Activated CD4-positive, alpha-beta memory T cell treated with anti-CD3 and anti-CD28 coated beads for 36 hours (primary cell): Measurements from ENCODE around the gene YWHAQ. TPM values are rescaled to one million over a fixed set of nuclear protein-coding genes. Genes with fewer than 3 reads are reported as not detected.

Experiments
- CTCF ChIA-PET: fragments of 350-600 bp; sonication (Branson Sonifier 250); formaldehyde crosslinking; loops from one replicate; lab custom pipeline; 2021; ENCODE audit warnings: antibody characterized with exemption, inconsistent platforms; lab: Charles Lee
- POLR2A ChIA-PET: fragments of 350-600 bp; sonication (Branson Sonifier 250); formaldehyde crosslinking; loops from one replicate; lab custom pipeline; 2021; ENCODE audit warnings: antibody characterized with exemption; lab: Charles Lee
- DNase-seq: peaks from one replicate; pipeline ENCODE4 v3.0.0-alpha.2; 2020
- H3K27ac Mint-ChIP-seq: one replicate; pipeline ENCODE4 v1.8.0; 2021; ENCODE audit warnings: mixed read lengths
- H3K27me3 Mint-ChIP-seq: one replicate; pipeline ENCODE4 v1.8.0; 2021; ENCODE audit warnings: mixed read lengths
- H3K36me3 Mint-ChIP-seq: one replicate; pipeline ENCODE4 v1.8.0; 2021; ENCODE audit warnings: mixed read lengths
- H3K4me1 Mint-ChIP-seq: one replicate; pipeline ENCODE4 v1.8.0; 2021; ENCODE audit warnings: low read depth, mixed read lengths
- H3K4me3 Mint-ChIP-seq: one replicate; pipeline ENCODE4 v1.8.0; 2021; ENCODE audit warnings: mild to moderate bottlenecking, mixed read lengths
- H3K9me3 Mint-ChIP-seq: one replicate; pipeline ENCODE4 v1.8.0; 2021; ENCODE audit warnings: mixed read lengths
- intact Hi-C: fragments of 100-400 bp; cut with micrococcal nuclease; formaldehyde crosslinking; loops from one replicate; pipeline ENCODE4 v1.15.1; 2023
- total RNA-seq, 2 experiments: library from RNA; stranded (reverse); gene quantifications; one replicate each; pipeline ENCODE4 v1.2.3, GENCODE V29; 2021

The YWHAQ gene
- total RNA-seq, 2 experiments from 2014 or later = 495 to 541 TPM

DNA sequence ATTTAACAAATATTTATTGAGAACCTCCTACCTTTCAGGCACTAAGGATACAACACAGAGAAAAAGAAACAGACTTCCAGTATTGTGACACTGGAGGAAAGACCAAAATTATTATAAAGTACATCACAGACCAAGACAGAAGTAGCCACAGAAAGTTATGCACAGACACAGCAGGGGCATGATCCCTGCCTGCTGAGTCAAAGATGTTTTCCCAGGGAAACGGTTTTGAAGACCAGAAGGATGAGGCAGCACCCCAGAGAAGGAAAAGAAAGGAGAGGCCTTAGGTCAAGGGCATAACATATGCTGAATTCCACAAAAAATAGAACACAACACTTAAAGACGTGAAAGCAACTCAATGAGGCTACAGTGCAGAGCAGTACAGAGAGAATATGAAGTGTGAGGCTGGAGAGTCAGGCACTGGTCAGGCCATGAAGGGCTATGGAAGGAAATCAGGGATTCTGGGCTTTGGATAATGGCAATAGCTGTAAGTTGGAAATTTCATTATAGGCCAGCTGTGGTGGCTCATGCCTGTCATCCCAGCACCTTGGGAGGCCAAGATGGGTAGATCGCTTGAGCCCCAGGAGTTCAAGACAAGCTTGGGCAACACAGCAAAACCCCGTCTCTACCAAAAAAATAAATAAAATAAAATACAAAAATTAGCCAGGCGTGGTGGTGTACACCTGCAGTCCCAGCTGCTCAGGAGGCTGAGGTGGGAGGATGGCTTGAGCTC is 83.4 kb downstream of the YWHAQ start:
- Mint-ChIP-seq H3K27ac (no peak overlapping the region), H3K36me3 (peaks cover 6% of the 10 kb centered on the region), H3K27me3 (no peaks in the 10 kb centered on the region), H3K4me1 (peaks cover 65% of the 10 kb centered on the region), H3K9me3 (no peaks in the 10 kb centered on the region), H3K4me3 (no peak overlapping the region)
- ChIA-PET POLR2A (no interaction called here), CTCF (interaction anchor here (0.6 to 0.9 kb wide), 2 partner anchors 11 to 108 kb away, joined by 3 read pairs; no protein-coding TSS in a partner anchor)
- intact Hi-C loops = no loop called here
- DNase-seq = no peak

DNA sequence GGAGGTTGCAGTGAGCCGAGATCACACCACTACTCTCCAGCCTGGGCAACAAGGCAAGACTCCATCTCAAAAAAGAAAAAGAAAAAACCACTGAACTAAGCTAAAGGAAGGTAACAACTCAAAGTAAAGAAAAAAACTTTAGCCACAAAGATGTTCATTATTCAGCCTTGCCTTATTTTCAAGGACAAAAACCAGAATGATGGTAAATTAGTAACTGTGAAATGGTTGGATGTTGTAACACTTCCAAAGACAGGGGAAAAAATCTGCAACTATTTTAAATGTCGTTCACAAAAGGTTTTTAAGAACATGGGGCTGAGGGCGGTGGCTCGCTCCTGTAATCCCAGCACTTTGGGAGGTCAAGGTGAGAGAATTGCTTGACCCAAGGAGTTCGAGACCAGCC is 85.3 kb downstream of the YWHAQ start:
- ChIA-PET POLR2A (interaction anchor here (0.9 kb wide), 1 partner anchor 10 kb away, joined by 3 read pairs; the partner anchor contains the start of gene ADAM17), CTCF (no interaction called here)
- Mint-ChIP-seq H3K36me3 (peaks cover 8% of the 10 kb centered on the region), H3K9me3 (no peaks in the 10 kb centered on the region), H3K27me3 (no peaks in the 10 kb centered on the region), H3K27ac (no peak overlapping the region), H3K4me3 (no peak overlapping the region), H3K4me1 (peaks cover 51% of the 10 kb centered on the region)
- no peak for DNase-seq
- intact Hi-C loops = no loop called here

DNA sequence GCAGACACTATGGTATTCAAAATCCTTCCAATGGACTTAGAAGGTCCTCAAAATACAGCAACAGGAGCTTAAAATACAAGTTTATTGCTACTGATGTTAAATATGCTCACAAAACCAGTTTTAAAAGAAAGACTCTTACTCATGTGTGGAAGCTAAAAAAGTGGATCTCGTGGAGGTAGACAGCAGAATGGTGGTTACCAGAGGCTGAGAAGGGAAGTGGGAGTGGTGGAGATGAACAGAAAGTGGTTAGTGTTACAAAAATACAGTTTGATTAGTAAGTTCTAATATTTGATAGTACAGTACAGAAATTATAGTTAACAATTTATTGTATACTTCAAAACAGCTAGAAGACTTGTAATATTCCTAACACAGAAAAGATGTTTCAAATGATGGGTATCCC is 87.2 kb downstream of the YWHAQ start:
- H3K4me1 Mint-ChIP-seq = peaks cover 45% of the 10 kb centered on the region
- peak overlapping the region; percentile 39 for H3K27ac Mint-ChIP-seq
- H3K4me3 Mint-ChIP-seq = no peak overlapping the region
- ChIA-PET CTCF (interaction anchor here (1.0 kb wide), 1 partner anchor 12 kb away, joined by 3 read pairs; the partner anchor contains the start of gene ADAM17), POLR2A (no interaction called here)
- peaks cover 8% of the 10 kb centered on the region for H3K36me3 Mint-ChIP-seq
- DNase-seq = no peak
- intact Hi-C loops = no loop called here
- no peaks in the 10 kb centered on the region for H3K27me3 Mint-ChIP-seq
- H3K9me3 Mint-ChIP-seq = no peaks in the 10 kb centered on the region

DNA sequence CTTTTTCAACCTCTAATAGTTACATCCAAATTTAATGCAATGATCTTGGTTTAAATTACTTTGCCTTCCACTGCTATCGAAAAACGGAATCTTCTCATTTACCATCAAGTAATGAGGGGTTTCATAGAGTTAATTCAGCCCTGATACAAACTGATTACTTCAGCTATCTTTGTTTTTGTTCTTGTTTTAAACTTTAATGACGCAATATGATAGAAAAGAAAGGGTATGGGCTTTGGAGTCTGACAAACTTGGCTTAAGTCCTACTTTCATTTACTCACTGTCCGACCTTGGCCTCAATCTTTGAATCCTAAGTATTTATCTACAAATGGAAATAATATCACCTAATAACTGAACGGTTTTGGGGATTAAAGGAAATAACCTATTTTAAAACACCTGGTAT is 91.3 kb downstream of the YWHAQ start:
- POLR2A ChIA-PET = interaction anchor here (1.3 kb wide), 1 partner anchor 9 kb away, joined by 3 read pairs; no protein-coding TSS in a partner anchor

DNA sequence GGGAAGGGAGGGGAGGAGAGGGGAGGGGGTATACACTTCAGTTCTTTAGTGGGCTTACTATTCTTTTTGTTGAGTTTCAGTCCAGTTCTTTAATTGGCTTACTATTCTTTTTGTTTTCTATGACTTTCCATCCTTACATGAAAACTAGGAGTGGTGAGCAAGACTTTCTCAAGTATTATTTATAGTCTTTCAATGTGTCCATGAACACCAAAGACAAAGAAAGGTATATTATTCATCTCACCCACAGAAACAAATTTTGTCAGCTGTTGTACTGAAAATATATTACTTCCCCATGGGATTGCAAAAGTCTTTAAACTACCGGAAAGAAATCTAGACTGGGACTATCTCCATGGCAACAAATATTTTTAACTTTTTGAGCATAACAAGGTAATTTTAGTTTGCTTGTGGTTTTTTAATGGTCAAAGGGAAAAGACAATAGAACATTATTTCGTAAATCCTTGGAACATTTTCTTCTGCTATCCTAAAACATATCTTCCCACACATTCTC is 92.7 kb downstream of the YWHAQ start:
- no peak for DNase-seq
- Mint-ChIP-seq H3K27ac (no peak overlapping the region), H3K4me3 (no peak overlapping the region), H3K36me3 (peaks cover 16% of the 10 kb centered on the region), H3K4me1 (peaks cover 17% of the 10 kb centered on the region), H3K27me3 (no peaks in the 10 kb centered on the region), H3K9me3 (no peaks in the 10 kb centered on the region)
- POLR2A ChIA-PET = no interaction called here
- intact Hi-C loops = no loop called here
- CTCF ChIA-PET = no interaction called here

More for the DNA sequence above, 91.3 kb downstream of the YWHAQ start:
- CTCF ChIA-PET = no interaction called here
- Mint-ChIP-seq H3K27ac (no peak overlapping the region), H3K36me3 (peaks cover 15% of the 10 kb centered on the region), H3K4me1 (peaks cover 28% of the 10 kb centered on the region), H3K4me3 (no peak overlapping the region), H3K27me3 (no peaks in the 10 kb centered on the region), H3K9me3 (no peaks in the 10 kb centered on the region)
- DNase-seq = no peak
- intact Hi-C loops = no loop called here

DNA sequence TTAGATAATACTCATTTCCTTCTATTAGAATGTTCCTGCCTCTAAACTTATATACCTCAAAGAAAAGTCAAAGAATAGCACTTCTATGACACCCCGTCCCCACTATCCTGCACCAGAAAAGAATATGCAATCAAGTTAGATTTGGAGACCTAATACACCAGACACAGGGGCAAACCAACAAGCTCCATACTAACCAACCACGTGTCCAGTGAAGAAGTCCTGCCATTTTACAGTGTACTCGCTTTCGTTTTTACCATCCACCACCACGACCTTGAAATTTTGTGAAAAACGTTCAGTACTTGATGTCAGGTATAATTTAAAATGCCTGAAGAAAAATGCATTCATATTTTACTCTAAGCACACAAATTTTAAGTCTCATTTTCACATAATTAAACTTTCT is 94.3 kb downstream of the YWHAQ start:
- Mint-ChIP-seq H3K27ac (no peak overlapping the region), H3K4me1 (peaks cover 16% of the 10 kb centered on the region), H3K27me3 (no peaks in the 10 kb centered on the region), H3K36me3 (peaks cover 12% of the 10 kb centered on the region), H3K9me3 (no peaks in the 10 kb centered on the region), H3K4me3 (no peak overlapping the region)
- ChIA-PET POLR2A (no interaction called here), CTCF (no interaction called here)
- intact Hi-C loops = no loop called here
- no peak for DNase-seq

DNA sequence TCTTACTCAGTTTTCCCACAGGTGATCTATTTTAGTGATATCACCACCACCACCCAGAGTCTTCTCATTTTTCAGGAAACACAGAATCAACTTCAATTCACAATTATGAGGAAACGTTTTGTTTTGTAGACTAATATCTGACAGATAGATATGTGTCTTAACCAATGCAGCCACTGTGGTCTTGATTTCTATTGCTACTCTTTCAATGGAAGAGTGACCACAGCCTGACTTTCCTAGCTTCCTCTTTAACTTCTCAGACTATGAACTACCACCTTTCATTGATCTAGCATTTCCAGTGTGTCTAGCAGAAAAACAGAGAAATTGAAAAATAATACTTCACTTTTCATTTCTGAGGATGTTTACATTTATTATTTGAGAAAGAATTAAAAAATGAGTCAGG is 95.6 kb downstream of the YWHAQ start:
- H3K4me1 Mint-ChIP-seq = peaks cover 16% of the 10 kb centered on the region
- CTCF ChIA-PET = no interaction called here
- POLR2A ChIA-PET = no interaction called here

More for the DNA sequence above, 95.6 kb downstream of the YWHAQ start:
- no peak overlapping the region for H3K4me3 Mint-ChIP-seq
- no peaks in the 10 kb centered on the region for H3K27me3 Mint-ChIP-seq
- intact Hi-C loops = no loop called here
- no peaks in the 10 kb centered on the region for H3K9me3 Mint-ChIP-seq
- no peak overlapping the region for H3K27ac Mint-ChIP-seq
- DNase-seq = no peak
- H3K36me3 Mint-ChIP-seq = peaks cover 12% of the 10 kb centered on the region

Other genes with a start within 250 kb of the YWHAQ start
- 100 to 1,000 TPM; 136 to 142 TPM for gene ITGB1BP1, start 207.5 kb downstream of the YWHAQ start, total RNA-seq
- gene CPSF3, start 207.3 kb downstream of the YWHAQ start, total RNA-seq = 10 to 100 TPM; 77.5 to 78.1 TPM
- 10 to 100 TPM; 83.3 to 87.1 TPM for gene IAH1, start 156.4 kb downstream of the YWHAQ start, total RNA-seq
- gene ADAM17, start 75.2 kb downstream of the YWHAQ start, total RNA-seq = 10 to 100 TPM; 24.0 to 24.7 TPM
- 10 to 100 TPM; 32.6 TPM for gene TAF1B, start 212.5 kb upstream of the YWHAQ start, total RNA-seq